ENCODE results near the gene SYNCRIP. TPM values are rescaled to one million over a fixed set of nuclear protein-coding genes. Genes with fewer than 3 reads are reported as not detected.

The SYNCRIP gene
- total RNA-seq, 1 experiment from 2014 or later, result 164 TPM

- intact Hi-C loops (cut with micrococcal nuclease; ENCODE audit: unreplicated experiment), result no loop called here
- Mint-ChIP-seq H3K27me3 (ENCODE audit: unreplicated experiment) (no peaks in the 10 kb centered on the region), H3K9me3 (ENCODE audit: low read depth, unreplicated experiment) (peaks cover 5% of the 10 kb centered on the region), H3K4me1 (ENCODE audit: low read depth, unreplicated experiment) (peaks cover 25% of the 10 kb centered on the region), H3K27ac (ENCODE audit: unreplicated experiment) (no peak overlapping the region), H3K4me3 (ENCODE audit: low read depth, unreplicated experiment) (no peak overlapping the region), H3K36me3 (ENCODE audit: insufficient read depth, unreplicated experiment) (no peaks in the 10 kb centered on the region)
- no peak for DNase-seq
- CTCF ChIA-PET, result interaction anchor here (0.6 kb wide), 1 partner anchor 12 kb away, joined by 3 read pairs; no protein-coding TSS in a partner anchor
- TF ChIP-seq CTCF (IDR thresholded peaks at IDR 0.05; ENCODE audit: unreplicated experiment), result no peak
- BruUV-seq (replicated peaks), result no TSS peak
Measured at GRCh38 chr6:85579581-85579980, 63.1 kb downstream of the SYNCRIP start.

DNA sequence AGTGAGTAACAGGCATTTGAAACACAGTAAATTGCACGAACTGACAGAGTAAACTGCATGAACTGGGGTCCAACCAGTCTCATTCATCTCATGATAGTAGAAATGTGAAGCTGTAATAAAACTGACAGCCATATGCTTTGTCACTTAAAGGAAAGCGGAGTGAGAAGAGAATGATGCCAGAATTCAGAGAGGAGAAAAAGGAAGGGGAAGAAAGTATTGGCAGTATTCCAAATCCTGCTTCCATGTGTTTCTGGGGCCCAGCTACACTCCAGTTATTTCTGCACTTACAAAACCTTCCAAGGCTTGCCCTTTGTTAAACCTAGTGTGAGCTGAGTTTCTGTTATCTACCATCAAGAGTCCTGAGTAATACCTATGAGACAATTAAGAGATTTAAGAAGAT is 66.2 kb downstream of the SYNCRIP start:
- DNase-seq, result no peak
- H3K27ac Mint-ChIP-seq (ENCODE audit: unreplicated experiment), result no peak overlapping the region
- H3K4me3 Mint-ChIP-seq (ENCODE audit: low read depth, unreplicated experiment), result no peak overlapping the region
- CTCF ChIA-PET, result no interaction called here
- no peaks in the 10 kb centered on the region for H3K36me3 Mint-ChIP-seq (ENCODE audit: insufficient read depth, unreplicated experiment)
- H3K9me3 Mint-ChIP-seq (ENCODE audit: low read depth, unreplicated experiment), result no peaks in the 10 kb centered on the region
- H3K4me1 Mint-ChIP-seq (ENCODE audit: low read depth, unreplicated experiment), result peaks cover 16% of the 10 kb centered on the region
- no peaks in the 10 kb centered on the region for H3K27me3 Mint-ChIP-seq (ENCODE audit: unreplicated experiment)
- TF ChIP-seq CTCF (IDR thresholded peaks at IDR 0.05; ENCODE audit: unreplicated experiment), result no peak
- BruUV-seq (replicated peaks), result no TSS peak
- intact Hi-C loops (cut with micrococcal nuclease; ENCODE audit: unreplicated experiment), result no loop called here

GRCh38 chr6:85574932-85575598 is 67.6 kb downstream of the SYNCRIP start:
- DNase-seq, result peak; percentile 4
- Mint-ChIP-seq H3K4me3 (ENCODE audit: low read depth, unreplicated experiment) (no peak overlapping the region), H3K4me1 (ENCODE audit: low read depth, unreplicated experiment) (peaks cover 4% of the 10 kb centered on the region), H3K9me3 (ENCODE audit: low read depth, unreplicated experiment) (no peaks in the 10 kb centered on the region), H3K27me3 (ENCODE audit: unreplicated experiment) (no peaks in the 10 kb centered on the region), H3K27ac (ENCODE audit: unreplicated experiment) (peak overlapping the region; percentile 6), H3K36me3 (ENCODE audit: insufficient read depth, unreplicated experiment) (peaks cover 2% of the 10 kb centered on the region)
- TF ChIP-seq CTCF (IDR thresholded peaks at IDR 0.05; ENCODE audit: unreplicated experiment), result no peak
- CTCF ChIA-PET, result no interaction called here
- BruUV-seq (replicated peaks), result no TSS peak
- intact Hi-C loops (cut with micrococcal nuclease; ENCODE audit: unreplicated experiment), result no loop called here

DNA sequence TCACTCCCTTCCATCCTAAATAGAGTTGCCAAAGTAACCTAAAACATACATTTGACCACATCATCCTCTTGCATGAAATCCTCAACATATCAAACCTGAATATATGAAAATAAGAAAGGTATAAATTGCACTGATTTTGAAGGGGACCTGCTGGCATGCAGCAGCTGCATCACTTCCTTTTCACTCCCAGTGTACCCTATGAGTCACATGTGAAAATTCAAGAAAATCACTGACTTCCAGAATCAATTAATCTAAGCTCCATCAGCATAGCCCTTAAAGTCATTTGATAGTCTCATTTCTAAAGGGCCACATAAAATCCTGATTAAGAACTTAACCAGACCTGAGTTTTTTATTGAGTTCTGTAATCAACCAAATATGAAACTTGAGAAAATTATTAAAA is 73.4 kb downstream of the SYNCRIP start:
- Mint-ChIP-seq H3K9me3 (ENCODE audit: low read depth, unreplicated experiment) (no peaks in the 10 kb centered on the region), H3K27ac (ENCODE audit: unreplicated experiment) (peak overlapping the region; percentile 13), H3K27me3 (ENCODE audit: unreplicated experiment) (no peaks in the 10 kb centered on the region), H3K4me1 (ENCODE audit: low read depth, unreplicated experiment) (peaks cover 16% of the 10 kb centered on the region), H3K4me3 (ENCODE audit: low read depth, unreplicated experiment) (no peak overlapping the region), H3K36me3 (ENCODE audit: insufficient read depth, unreplicated experiment) (peaks cover 24% of the 10 kb centered on the region)
- no peak for DNase-seq
- intact Hi-C loops (cut with micrococcal nuclease; ENCODE audit: unreplicated experiment), result no loop called here
- TF ChIP-seq CTCF (IDR thresholded peaks at IDR 0.05; ENCODE audit: unreplicated experiment), result no peak
- BruUV-seq (replicated peaks), result no TSS peak
- CTCF ChIA-PET, result no interaction called here

Data from Calu3 (cell line).